H9 (cell line): ENCODE data around the gene SLC19A1. TPM values are rescaled to one million over a fixed set of nuclear protein-coding genes. Genes with fewer than 3 reads are reported as not detected.
A peak's percentile ranks its signal among the peaks of the same experiment; 100 is the strongest.

Source experiments
- DNase-seq: peaks from one replicate; pipeline ENCODE4 v3.0.0-alpha.2; 2017
- H2AFZ ChIP-seq: one replicate; pipeline ENCODE4 v1.6.1; 2013; ENCODE audit warnings: mild to moderate bottlenecking, low read length, control low read depth, moderate library complexity
- H2AK5ac ChIP-seq: 2 replicates; pipeline ENCODE4 v1.6.1; 2013; ENCODE audit warnings: low read length, control low read depth, mixed read lengths; ENCODE audit not compliant: insufficient read length
- H2BK120ac ChIP-seq: one replicate; pipeline ENCODE4 v1.6.1; 2013; ENCODE audit warnings: low read depth, mild to moderate bottlenecking, low read length, control low read depth, inconsistent platforms; ENCODE audit not compliant: poor library complexity, severe bottlenecking
- H2BK12ac ChIP-seq: 2 replicates; pipeline ENCODE4 v1.6.1; 2013; ENCODE audit warnings: low read length, control low read depth, mixed read lengths, low read depth; ENCODE audit not compliant: insufficient read length
- H2BK15ac ChIP-seq: 2 replicates; pipeline ENCODE4 v1.6.1; 2013; ENCODE audit warnings: low read depth, low read length, control low read depth
- H2BK20ac ChIP-seq: one replicate; pipeline ENCODE4 v1.6.1; 2013; ENCODE audit warnings: low read depth, mild to moderate bottlenecking, low read length, control low read depth, inconsistent platforms; ENCODE audit not compliant: poor library complexity, severe bottlenecking
- H2BK5ac ChIP-seq: 2 replicates; pipeline ENCODE4 v1.6.1; 2013; ENCODE audit warnings: low read length, control low read depth, mixed read lengths; ENCODE audit not compliant: insufficient read length
- H3K14ac ChIP-seq: 2 replicates; pipeline ENCODE4 v1.6.1; 2013; ENCODE audit warnings: low read length, control low read depth; ENCODE audit not compliant: insufficient read depth
- H3K18ac ChIP-seq: 2 replicates; pipeline ENCODE4 v1.6.1; 2013; ENCODE audit warnings: low read depth, mild to moderate bottlenecking, mixed read lengths, low read length, control low read depth; ENCODE audit not compliant: insufficient read length
- H3K23ac ChIP-seq: 2 replicates; pipeline ENCODE4 v1.6.1; 2013; ENCODE audit warnings: low read length, control low read depth, mixed read lengths, low read depth; ENCODE audit not compliant: insufficient read length
- H3K23me2 ChIP-seq: 2 replicates; pipeline ENCODE4 v1.6.1; 2013; ENCODE audit warnings: low read depth, mild to moderate bottlenecking, mixed read lengths, low read length, control low read depth; ENCODE audit not compliant: insufficient read length, poor library complexity, severe bottlenecking
- H3K27ac ChIP-seq: 2 replicates; pipeline ENCODE4 v1.5.1; 2013; ENCODE audit warnings: low read length, control low read depth, mixed read lengths, low read depth; ENCODE audit not compliant: insufficient read length
- H3K27me3 ChIP-seq: 2 replicates; pipeline ENCODE4 v1.6.1; 2013; ENCODE audit warnings: low read length, control low read depth, inconsistent platforms; ENCODE audit not compliant: insufficient read depth
- H3K4ac ChIP-seq: 2 replicates; pipeline ENCODE4 v1.6.1; 2013; ENCODE audit warnings: low read depth, mild to moderate bottlenecking, control low read depth, inconsistent platforms, low read length, moderate library complexity
- H3K4me1 ChIP-seq: 2 replicates; pipeline ENCODE4 v1.6.1; 2013; ENCODE audit warnings: low read length, control low read depth, inconsistent platforms; ENCODE audit not compliant: insufficient read depth
- H3K4me2 ChIP-seq: 2 replicates; pipeline ENCODE4 v1.6.1; 2013; ENCODE audit warnings: low read length, control low read depth, mixed read lengths; ENCODE audit not compliant: insufficient read length, insufficient read depth
- H3K56ac ChIP-seq: 2 replicates; pipeline ENCODE4 v1.6.1; 2013; ENCODE audit warnings: low read depth, mild to moderate bottlenecking, mixed read lengths, low read length, control low read depth; ENCODE audit not compliant: insufficient read length
- H3K79me1 ChIP-seq: 2 replicates; pipeline ENCODE4 v1.6.1; 2013; ENCODE audit warnings: low read depth, mild to moderate bottlenecking, moderate library complexity, low read length, control low read depth, inconsistent platforms; ENCODE audit not compliant: insufficient read depth, poor library complexity, severe bottlenecking
- H3K79me2 ChIP-seq: 2 replicates; pipeline ENCODE4 v1.6.1; 2013; ENCODE audit warnings: low read length, control low read depth, inconsistent platforms; ENCODE audit not compliant: insufficient read depth
- H3K9ac ChIP-seq: 2 replicates; pipeline ENCODE4 v1.6.1; 2013; ENCODE audit warnings: low read length, control low read depth, mixed read lengths; ENCODE audit not compliant: insufficient read length; ENCODE audit errors: extremely low read depth
- H3K9me3 ChIP-seq: one replicate; pipeline ENCODE4 v1.6.1; 2013; ENCODE audit warnings: low read depth, low read length, inconsistent platforms; ENCODE audit not compliant: control insufficient read depth
- H3T11ph ChIP-seq: one replicate; pipeline ENCODE4 v1.6.1; 2013; ENCODE audit warnings: mild to moderate bottlenecking, low read length, control low read depth, inconsistent platforms
- H4K20me1 ChIP-seq: one replicate; pipeline ENCODE4 v1.6.1; 2013; ENCODE audit not compliant: control insufficient read depth, insufficient read length, insufficient read depth
- H4K5ac ChIP-seq: 2 replicates; pipeline ENCODE4 v1.6.1; 2013; ENCODE audit warnings: low read depth, mild to moderate bottlenecking, mixed read lengths, low read length, control low read depth; ENCODE audit not compliant: insufficient read length
- H4K8ac ChIP-seq: replicated peaks from 2 replicates; pipeline ENCODE4 v1.6.1; 2013; ENCODE audit warnings: low read length, control low read depth, mixed read lengths, low read depth; ENCODE audit not compliant: insufficient read length
- H4K91ac ChIP-seq: 2 replicates; pipeline ENCODE4 v1.6.1; 2013; ENCODE audit warnings: low read depth, mild to moderate bottlenecking, moderate library complexity, mixed read lengths, low read length, control low read depth; ENCODE audit not compliant: insufficient read length
- H3K27ac Mint-ChIP-seq, 3 experiments: 2 replicates in 2 of 3; 3 replicates in 1 of 3; pipeline ENCODE4 v1.8.0; 2020 to 2021; ENCODE audit warnings: mixed read lengths in 3 of 3, mild to moderate bottlenecking in 1 of 3, moderate library complexity in 1 of 3
- H3K27me3 Mint-ChIP-seq: 2 replicates; pipeline ENCODE4 v1.8.0; 2021; ENCODE audit warnings: low read depth, mild to moderate bottlenecking, moderate library complexity, mixed read lengths
- H3K36me3 Mint-ChIP-seq, 3 experiments: 2 replicates in 2 of 3; 3 replicates in 1 of 3; pipeline ENCODE4 v1.8.0; 2020 to 2021; ENCODE audit warnings: low read depth in 3 of 3, mixed read lengths in 3 of 3; ENCODE audit not compliant: insufficient read depth in 1 of 3
- H3K4me1 Mint-ChIP-seq, 2 experiments: 2 replicates each; pipeline ENCODE4 v1.8.0; 2020; ENCODE audit warnings: mixed read lengths in 2 of 2
- H3K4me3 Mint-ChIP-seq, 2 experiments: 2 replicates in 1 of 2; 3 replicates in 1 of 2; pipeline ENCODE4 v1.8.0; 2020 to 2021; ENCODE audit warnings: mild to moderate bottlenecking in 2 of 2, mixed read lengths in 2 of 2, moderate library complexity in 1 of 2
- H3K9me3 Mint-ChIP-seq, 2 experiments: 2 replicates in 1 of 2; 3 replicates in 1 of 2; pipeline ENCODE4 v1.8.0; 2020; ENCODE audit warnings: mild to moderate bottlenecking in 2 of 2, mixed read lengths in 2 of 2, moderate library complexity in 1 of 2
- WGBS: extraction: QIAGEN DNeasy Blood & Tissue Kit; methylation state at CpG from one replicate; pipeline ENCODE4 v1.1.7; 2013; ENCODE audit warnings: missing lambda C conversion rate, low lambda C conversion rate, mixed read lengths; ENCODE audit not compliant: insufficient read length; ENCODE audit errors: extremely low coverage; 5-methylcytosine and 5-hydroxymethylcytosine counted together
- total RNA-seq: library from RNA; stranded (reverse); gene quantifications from 2 replicates; pipeline ENCODE4 v1.2.1, GENCODE V29; 2021
- TF ChIP-seq, protein P1 (sequence below): fragments of 200-600 bp; sonication (generic); conservative IDR thresholded peaks from 3 replicates; pipeline ENCODE4 v1.8.0; 2021; ENCODE audit warnings: antibody characterized with exemption, mild to moderate bottlenecking

SLC19A1 gene
- total RNA-seq, 1 experiment from 2014 or later = 32.4 TPM

DNA sequence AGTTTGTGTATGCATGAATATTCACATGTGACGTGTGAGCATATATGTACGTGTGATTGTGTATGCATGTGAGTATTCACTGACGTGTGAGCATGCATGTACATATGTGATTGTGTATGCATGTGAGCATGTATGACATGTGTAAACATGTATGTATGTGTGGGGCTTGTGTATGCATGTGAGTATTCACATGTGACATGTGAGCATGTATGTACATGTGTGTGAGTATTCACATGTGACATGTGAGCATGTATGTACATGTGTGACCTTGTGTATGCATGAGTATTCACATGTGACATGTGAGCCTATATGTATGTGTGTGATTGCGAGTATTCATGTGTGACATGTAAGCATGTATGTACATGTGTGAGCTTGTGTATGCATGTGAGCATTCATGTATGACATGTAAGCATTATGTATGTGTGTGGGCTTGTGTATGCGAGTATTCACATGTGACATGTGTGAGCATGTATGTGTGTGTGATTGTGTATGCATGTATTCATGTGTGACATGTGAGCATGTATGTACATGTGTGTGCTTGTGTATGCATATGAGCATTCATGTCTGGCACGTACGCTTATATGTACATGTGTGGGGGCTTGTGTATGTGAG is 89.4 kb downstream of the SLC19A1 start:
- H2BK15ac ChIP-seq = no peak overlapping the region
- TF ChIP-seq, protein P1, sequence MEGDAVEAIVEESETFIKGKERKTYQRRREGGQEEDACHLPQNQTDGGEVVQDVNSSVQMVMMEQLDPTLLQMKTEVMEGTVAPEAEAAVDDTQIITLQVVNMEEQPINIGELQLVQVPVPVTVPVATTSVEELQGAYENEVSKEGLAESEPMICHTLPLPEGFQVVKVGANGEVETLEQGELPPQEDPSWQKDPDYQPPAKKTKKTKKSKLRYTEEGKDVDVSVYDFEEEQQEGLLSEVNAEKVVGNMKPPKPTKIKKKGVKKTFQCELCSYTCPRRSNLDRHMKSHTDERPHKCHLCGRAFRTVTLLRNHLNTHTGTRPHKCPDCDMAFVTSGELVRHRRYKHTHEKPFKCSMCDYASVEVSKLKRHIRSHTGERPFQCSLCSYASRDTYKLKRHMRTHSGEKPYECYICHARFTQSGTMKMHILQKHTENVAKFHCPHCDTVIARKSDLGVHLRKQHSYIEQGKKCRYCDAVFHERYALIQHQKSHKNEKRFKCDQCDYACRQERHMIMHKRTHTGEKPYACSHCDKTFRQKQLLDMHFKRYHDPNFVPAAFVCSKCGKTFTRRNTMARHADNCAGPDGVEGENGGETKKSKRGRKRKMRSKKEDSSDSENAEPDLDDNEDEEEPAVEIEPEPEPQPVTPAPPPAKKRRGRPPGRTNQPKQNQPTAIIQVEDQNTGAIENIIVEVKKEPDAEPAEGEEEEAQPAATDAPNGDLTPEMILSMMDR = no peak
- no peak overlapping the region for H2BK20ac ChIP-seq
- no peak overlapping the region for H4K91ac ChIP-seq
- no peaks in the 10 kb centered on the region for H3K27me3 ChIP-seq
- no peak overlapping the region for H3K23ac ChIP-seq
- no peak overlapping the region for H3K4ac ChIP-seq
- H3K27ac ChIP-seq = no peak overlapping the region
- DNase-seq = no peak
- H3K79me2 ChIP-seq = peaks cover 16% of the 10 kb centered on the region; the same call in 1 of the 2 replicates
- H3K14ac ChIP-seq = no peak overlapping the region
- no peak overlapping the region for H3K56ac ChIP-seq
- Mint-ChIP-seq H3K4me1 (peaks cover 6 to 13% of the 10 kb centered on the region in 2 experiments), H3K36me3 (peaks cover 10 to 24% (median 19%) of the 10 kb centered on the region in 3 experiments), H3K27ac (peak overlapping the region in 2 of 3 experiments; percentile 29 to 99; a peak in 3 of 7 replicates), H3K27me3 (no peaks in the 10 kb centered on the region), H3K4me3 (no peak overlapping the region), H3K9me3 (no peaks in the 10 kb centered on the region; a peak in 2 of 5 replicates)
- H3K4me2 ChIP-seq = no peak overlapping the region
- H2BK5ac ChIP-seq = no peak overlapping the region
- H2BK120ac ChIP-seq = no peak overlapping the region
- no peak overlapping the region for H2BK12ac ChIP-seq
- no CpG with 5 or more reads among the region's 7 CpGs for WGBS
- H3K23me2 ChIP-seq = no peaks in the 10 kb centered on the region
- H3K4me1 ChIP-seq = no peaks in the 10 kb centered on the region
- no peaks in the 10 kb centered on the region for H3K9me3 ChIP-seq
- H3T11ph ChIP-seq = no peak overlapping the region
- H2AFZ ChIP-seq = no peak overlapping the region
- no peak overlapping the region for H3K9ac ChIP-seq
- peaks cover 2% of the 10 kb centered on the region for H3K79me1 ChIP-seq
- H4K5ac ChIP-seq = no peak overlapping the region
- no peak overlapping the region for H3K18ac ChIP-seq
- no peak overlapping the region for H2AK5ac ChIP-seq
- no peak overlapping the region for H4K8ac ChIP-seq
- no peaks in the 10 kb centered on the region for H4K20me1 ChIP-seq
